IPS-NIHi7 (cell line): ENCODE results near the gene C1orf174.

ENCODE experiments used
- DNase-seq: peaks from one replicate; pipeline ENCODE4 v3.0.0; 2012; ENCODE audit warnings: mixed read lengths; ENCODE audit errors: extremely low spot score

Gene C1orf174

GRCh38 chr1:3895279-3895950 is 4.7 kb downstream of the C1orf174 start:
- DNase-seq: no peak

- no peak for DNase-seq
Measured at GRCh38 chr1:3894626-3895278, 5.3 kb downstream of the C1orf174 start.

DNA sequence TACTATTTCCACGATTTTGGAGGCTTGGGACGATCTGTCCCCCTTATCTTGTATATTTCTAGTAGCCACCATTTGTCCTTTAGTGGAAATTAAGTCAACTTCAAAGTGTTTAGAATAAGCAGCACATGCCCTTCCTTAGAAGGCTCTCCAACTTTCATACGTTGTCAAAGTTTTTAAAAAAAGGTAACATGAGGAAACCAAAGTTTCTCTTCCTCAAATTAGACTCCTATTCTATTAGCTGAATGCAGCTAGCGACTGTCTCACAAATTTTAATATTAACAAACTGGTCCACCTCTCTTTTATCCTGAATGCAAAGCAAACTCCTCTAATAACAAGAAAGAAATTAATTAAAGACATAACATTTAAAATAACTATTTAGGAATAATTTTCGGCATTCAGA is 6.9 kb downstream of the C1orf174 start:
- DNase-seq: no peak

DNA sequence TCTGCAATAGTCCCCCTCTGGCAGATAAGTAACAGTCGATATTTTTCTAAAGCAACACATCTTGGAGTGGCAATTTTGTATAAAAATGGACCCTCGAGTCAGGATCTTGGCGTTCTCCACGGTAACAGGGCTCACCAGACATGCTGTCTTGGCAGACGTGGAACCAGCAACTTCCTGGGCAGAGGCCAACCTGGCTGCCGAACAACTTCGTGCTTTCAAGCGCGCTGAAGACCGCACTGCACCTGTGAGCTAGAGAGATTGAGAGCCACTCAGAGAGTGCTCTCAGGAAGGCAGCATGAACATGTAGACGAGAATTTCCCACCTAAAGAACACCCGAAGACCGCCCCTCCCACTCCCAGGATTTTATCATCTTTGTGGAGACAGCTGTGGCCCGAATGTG is 7.3 kb downstream of the C1orf174 start:
- DNase-seq: no peak

DNA sequence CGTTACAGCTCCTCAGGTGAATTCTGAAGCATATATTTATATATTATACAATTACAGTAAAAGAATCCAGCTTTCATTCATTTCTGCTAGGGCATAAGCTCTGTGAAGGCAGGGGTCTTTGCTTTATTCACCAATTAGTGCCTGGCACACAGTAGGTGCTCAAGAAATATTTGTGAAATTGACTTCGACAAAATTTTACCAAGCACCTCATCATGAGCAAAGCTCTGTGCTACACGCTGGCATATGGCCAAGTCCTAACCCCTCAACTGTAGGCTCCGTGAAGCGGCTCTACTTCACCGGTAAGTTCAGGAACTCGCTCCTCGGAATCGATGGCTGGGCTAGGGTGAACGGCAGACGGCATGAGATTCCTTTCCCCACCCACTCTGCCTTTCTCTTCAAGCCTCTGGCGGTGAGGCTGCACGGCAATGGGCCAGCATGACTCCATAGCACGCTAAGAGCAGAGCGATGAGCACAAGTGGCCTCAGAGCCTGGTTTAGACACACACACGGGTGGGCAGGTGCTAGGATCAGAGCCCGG is 8.7 kb downstream of the C1orf174 start:
- no peak for DNase-seq

GRCh38 chr1:3890389-3891328 is 9.4 kb downstream of the C1orf174 start:
- DNase-seq: no peak

DNA sequence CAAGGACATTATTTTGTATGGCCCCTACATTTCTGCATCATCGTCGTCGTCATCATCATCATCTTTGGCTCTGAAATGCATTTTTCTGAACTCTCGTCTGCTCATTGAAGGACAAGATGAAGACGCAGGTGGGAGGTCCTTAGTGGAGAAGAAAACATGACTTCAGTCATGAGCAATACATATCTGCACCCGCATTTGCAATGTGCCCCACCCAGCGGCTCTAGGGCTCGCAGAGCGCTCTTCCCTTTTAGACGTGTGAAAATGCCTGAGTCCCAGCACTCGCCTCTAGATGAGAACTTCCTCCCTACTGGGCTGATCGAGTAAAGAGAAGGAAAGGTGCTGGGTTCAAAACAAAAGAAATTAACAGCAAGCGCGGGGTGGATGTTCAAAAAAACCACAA is 10.1 kb downstream of the C1orf174 start:
- no peak for DNase-seq

GRCh38 chr1:3888301-3888700 is 11.8 kb downstream of the C1orf174 start:
- no peak for DNase-seq

DNA sequence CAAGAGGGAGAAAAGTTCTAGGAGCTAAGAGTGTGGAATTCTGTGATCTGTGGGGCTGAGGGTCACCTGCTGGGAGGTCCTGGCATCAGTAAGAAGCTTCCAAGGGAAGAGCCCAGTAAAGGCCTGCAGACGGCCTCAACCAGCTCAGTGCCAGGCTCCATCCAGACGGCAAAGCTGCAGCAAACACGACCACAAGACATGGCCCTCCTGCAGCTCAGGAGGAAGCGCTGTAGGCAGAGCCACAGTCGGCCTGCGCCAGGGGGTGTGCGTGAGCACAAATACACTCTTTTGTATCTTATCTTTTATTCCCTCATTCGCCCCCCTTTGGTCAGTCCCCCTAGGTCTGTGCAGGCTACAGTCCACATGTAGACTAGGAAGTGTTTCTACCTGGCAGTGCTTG is 13.4 kb downstream of the C1orf174 start:
- DNase-seq: no peak

GRCh38 chr1:3886106-3886670 is 13.9 kb downstream of the C1orf174 start:
- DNase-seq: no peak

GRCh38 chr1:3885611-3886010 is 14.5 kb downstream of the C1orf174 start:
- DNase-seq: no peak

DNA sequence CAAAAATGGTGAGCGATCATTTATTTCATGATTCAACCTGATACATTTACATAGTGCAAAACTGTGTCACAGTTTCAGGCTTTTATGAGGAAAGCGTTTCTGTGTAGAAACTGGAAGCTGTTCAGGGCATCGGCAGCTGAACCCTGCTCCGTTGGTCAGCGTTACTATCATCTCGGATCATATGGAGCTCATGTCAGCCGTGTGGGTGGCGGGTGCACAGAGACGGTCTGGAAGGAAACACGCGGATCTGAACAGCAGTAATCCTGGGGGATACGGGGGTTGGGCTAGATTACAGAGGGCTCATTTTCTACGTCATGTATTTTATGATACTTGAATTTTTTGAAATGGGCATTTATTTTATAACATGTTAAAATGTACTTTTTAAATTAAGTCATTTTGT is 15.1 kb downstream of the C1orf174 start:
- DNase-seq: no peak

DNA sequence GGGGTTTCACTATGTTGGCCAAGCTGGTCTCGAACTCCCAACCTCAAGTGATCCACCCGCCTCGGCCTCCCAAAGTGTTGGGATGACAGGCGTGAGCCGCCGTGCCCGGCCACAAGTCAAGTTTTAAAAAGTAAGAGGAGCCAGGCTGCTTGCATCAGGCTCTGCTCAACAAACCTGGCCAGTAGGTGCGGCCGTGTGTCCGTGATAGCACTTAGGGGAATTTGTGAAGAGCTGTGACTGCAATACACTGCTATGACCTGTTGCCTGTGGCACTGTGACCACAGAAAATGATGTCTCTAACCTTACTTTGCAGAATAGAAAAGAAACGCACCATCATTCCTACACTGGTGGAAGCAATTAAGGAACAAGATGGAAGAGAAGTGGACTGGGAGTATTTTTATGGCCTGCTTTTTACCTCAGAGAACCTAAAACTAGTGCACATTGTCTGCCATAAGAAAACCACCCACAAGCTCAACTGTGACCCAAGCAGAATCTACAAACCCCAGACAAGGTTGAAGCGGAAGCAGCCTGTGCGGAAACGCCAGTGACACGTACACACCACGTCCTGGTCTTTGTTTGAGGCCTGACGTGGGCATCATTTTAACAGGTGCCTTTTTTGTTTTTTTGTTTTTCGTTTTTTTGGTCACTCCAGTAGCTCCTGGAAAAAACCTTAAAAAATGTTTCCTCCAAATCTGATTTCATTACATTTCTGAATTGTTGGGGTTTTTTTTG is 16.7 kb downstream of the C1orf174 start:
- no peak for DNase-seq

GRCh38 chr1:3881193-3881480 is 18.9 kb downstream of the C1orf174 start:
- DNase-seq: no peak

GRCh38 chr1:3880429-3881192 is 19.5 kb downstream of the C1orf174 start:
- DNase-seq: no peak

DNA sequence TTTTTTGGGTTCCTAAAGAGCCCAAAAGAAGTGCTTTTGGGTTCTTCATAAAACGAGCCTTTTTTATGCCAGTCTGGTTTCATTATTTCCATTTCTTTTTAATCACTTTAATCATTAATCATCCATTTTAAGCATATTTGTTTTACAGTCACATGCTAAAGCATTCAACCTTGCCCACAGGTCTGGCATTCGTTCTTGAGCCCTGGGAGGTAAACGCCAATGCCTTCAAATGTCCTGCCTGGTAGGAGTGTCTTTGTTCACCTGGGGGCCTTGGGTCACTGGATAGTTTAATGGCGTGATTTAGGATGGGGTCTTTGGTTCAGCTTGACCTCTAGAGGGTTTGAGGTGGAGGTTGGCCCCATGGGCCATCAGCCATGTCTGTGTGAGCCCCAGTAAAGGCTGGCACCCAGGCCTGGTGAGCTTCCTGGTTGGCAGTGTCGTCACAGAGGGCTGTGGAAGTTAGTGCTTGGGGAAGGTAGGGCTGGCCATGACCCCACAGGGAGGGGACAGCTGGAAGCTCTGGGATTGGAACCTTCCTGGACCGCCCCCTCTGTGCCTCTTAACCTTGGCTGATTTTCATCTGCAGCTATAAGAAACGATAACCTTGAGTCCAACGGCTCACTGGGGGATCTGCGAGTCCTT is 20.2 kb downstream of the C1orf174 start:
- DNase-seq: no peak

- DNase-seq: no peak
Measured at GRCh38 chr1:3879099-3879498, 21.0 kb downstream of the C1orf174 start.

DNA sequence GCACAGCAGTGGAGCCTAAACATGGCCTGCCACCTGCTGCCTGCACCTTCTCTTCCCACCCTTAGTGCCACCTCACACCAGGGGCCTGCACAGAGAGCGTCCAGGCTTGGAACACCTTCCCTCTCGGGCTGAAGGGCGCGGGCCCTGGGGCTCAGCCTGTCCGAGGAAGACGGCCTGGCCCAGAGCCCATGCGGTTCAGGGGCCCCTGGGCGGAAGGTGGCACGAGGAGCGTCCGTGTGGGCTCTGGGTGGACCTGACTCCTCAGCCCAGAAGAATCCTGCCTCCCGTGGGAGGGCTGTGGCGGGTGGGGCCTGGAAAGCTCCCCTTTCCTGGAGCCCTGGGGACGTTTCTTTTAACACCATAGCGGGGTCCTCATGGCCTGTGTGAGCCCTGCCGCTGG is 23.4 kb downstream of the C1orf174 start:
- no peak for DNase-seq

GRCh38 chr1:3874736-3875135 is 25.3 kb downstream of the C1orf174 start:
- no peak for DNase-seq

GRCh38 chr1:3872546-3872945 is 27.5 kb downstream of the C1orf174 start:
- DNase-seq: no peak
